IMR-90 (cell line): Measurements from ENCODE around the gene KAT2A. TPM values are rescaled to one million over a fixed set of nuclear protein-coding genes. Genes with fewer than 3 reads are reported as not detected.

Experiments
- ATAC-seq: fragments of 200-7000 bp; cut with Tn5 transposase; 2 replicates; pipeline ENCODE4 v1.9.1; 2020; ENCODE audit warnings: low read depth, mild to moderate bottlenecking, moderate library complexity
- BruUV-seq: library from RNA; stranded (reverse); fragments of 400-500 nt; replicated peaks from 2 replicates; lab custom pipeline; 2021; lab: Mats Ljungman, UMichigan
- CTCF ChIA-PET: fragments of 300-600 bp; formaldehyde crosslinking; extraction: SDS; loops from one replicate; lab custom pipeline; 2021; ENCODE audit warnings: antibody characterized with exemption; lab: Yijun Ruan, JAX
- POLR2A ChIA-PET: fragments of 300-600 bp; sonication (Branson Sonifier 250); formaldehyde crosslinking; loops from one replicate; lab custom pipeline; 2022; ENCODE audit warnings: antibody characterized with exemption; ENCODE audit not compliant: unreplicated experiment; lab: Charles Lee
- DNase-seq: peaks from one replicate; pipeline ENCODE4 v3.0.0; 2013
- H2AFZ ChIP-seq: replicated peaks from 2 replicates; pipeline ENCODE3; 2013; ENCODE audit warnings: low read length, mild to moderate bottlenecking; ENCODE audit not compliant: poor library complexity
- H2AK5ac ChIP-seq: 2 replicates; pipeline ENCODE4 v1.6.1; 2013; ENCODE audit warnings: low read depth, low read length, inconsistent platforms
- H2AK9ac ChIP-seq: replicated peaks from 2 replicates; pipeline ENCODE3; 2013; ENCODE audit warnings: mild to moderate bottlenecking, low read depth, low read length, moderate library complexity; ENCODE audit not compliant: poor library complexity
- H2BK120ac ChIP-seq: 2 replicates; pipeline ENCODE4 v1.6.1; 2013; ENCODE audit warnings: low read depth, low read length, inconsistent platforms
- H2BK15ac ChIP-seq: 3 replicates; pipeline ENCODE4 v1.6.1; 2013; ENCODE audit warnings: low read depth, low read length, inconsistent platforms
- H2BK20ac ChIP-seq: 2 replicates; pipeline ENCODE4 v1.6.1; 2013; ENCODE audit warnings: low read depth, mild to moderate bottlenecking, inconsistent platforms, low read length, moderate library complexity
- H2BK5ac ChIP-seq: 2 replicates; pipeline ENCODE4 v1.6.1; 2013; ENCODE audit warnings: mild to moderate bottlenecking, low read depth, low read length, inconsistent platforms; ENCODE audit not compliant: poor library complexity, severe bottlenecking
- H3K14ac ChIP-seq: replicated peaks from 2 replicates; pipeline ENCODE4 v1.6.1; 2013; ENCODE audit warnings: low read depth, low read length, inconsistent platforms
- H3K18ac ChIP-seq: 2 replicates; pipeline ENCODE4 v1.6.1; 2013; ENCODE audit warnings: low read depth, low read length, control low read depth
- H3K23ac ChIP-seq: 2 replicates; pipeline ENCODE4 v1.6.1; 2013; ENCODE audit warnings: low read depth, low read length, inconsistent platforms
- H3K27ac ChIP-seq: 2 replicates; pipeline ENCODE4 v1.5.1; 2013; ENCODE audit warnings: mild to moderate bottlenecking, control low read depth, low read length; ENCODE audit not compliant: insufficient read depth
- H3K27me3 ChIP-seq: 2 replicates; pipeline ENCODE4 v1.6.1; 2013; ENCODE audit warnings: low read length; ENCODE audit not compliant: control insufficient read depth, insufficient read depth
- H3K36me3 ChIP-seq: 2 replicates; pipeline ENCODE4 v1.6.1; 2013; ENCODE audit warnings: low read length, mixed read lengths; ENCODE audit not compliant: control insufficient read depth, insufficient read depth
- H3K4ac ChIP-seq: 2 replicates; pipeline ENCODE4 v1.6.1; 2013; ENCODE audit warnings: low read depth, low read length, inconsistent platforms
- H3K4me1 ChIP-seq: 2 replicates; pipeline ENCODE4 v1.6.1; 2013; ENCODE audit warnings: low read length, mixed read lengths; ENCODE audit not compliant: control insufficient read depth, insufficient read depth
- H3K4me2 ChIP-seq: 2 replicates; pipeline ENCODE4 v1.6.1; 2013; ENCODE audit warnings: low read depth, mild to moderate bottlenecking, control low read depth, low read length, moderate library complexity
- H3K4me3 ChIP-seq: 2 replicates; pipeline ENCODE4 v1.5.1; 2013; ENCODE audit warnings: low read depth, mild to moderate bottlenecking, control low read depth, low read length, moderate library complexity; ENCODE audit not compliant: insufficient read depth
- H3K56ac ChIP-seq: 2 replicates; pipeline ENCODE4 v1.6.1; 2013; ENCODE audit warnings: low read length, inconsistent platforms; ENCODE audit not compliant: insufficient read depth; ENCODE audit errors: extremely low read depth
- H3K79me1 ChIP-seq, 2 experiments: 2 replicates each; pipeline ENCODE4 v1.6.1; 2013; ENCODE audit warnings: low read length in 2 of 2, inconsistent platforms in 1 of 2, low read depth in 1 of 2
- H3K9ac ChIP-seq: 2 replicates; pipeline ENCODE4 v1.6.1; 2013; ENCODE audit warnings: low read depth, low read length, control low read depth
- H3K9me1 ChIP-seq: 2 replicates; pipeline ENCODE4 v1.6.1; 2013; ENCODE audit warnings: low read length, inconsistent platforms; ENCODE audit not compliant: insufficient read depth
- H3K9me3 ChIP-seq: 2 replicates; pipeline ENCODE4 v1.6.1; 2013; ENCODE audit warnings: low read length; ENCODE audit not compliant: control insufficient read depth, insufficient read depth
- H4K20me1 ChIP-seq: 2 replicates; pipeline ENCODE4 v1.6.1; 2013; ENCODE audit warnings: low read length, inconsistent platforms; ENCODE audit not compliant: insufficient read depth
- H4K5ac ChIP-seq: 2 replicates; pipeline ENCODE4 v1.6.1; 2013; ENCODE audit warnings: mild to moderate bottlenecking, low read depth, low read length, control low read depth
- H4K8ac ChIP-seq, 2 experiments: 2 replicates each; pipeline ENCODE4 v1.6.1; 2013; ENCODE audit warnings: low read depth in 2 of 2, low read length in 2 of 2, control low read depth in 1 of 2, inconsistent platforms in 1 of 2
- H4K91ac ChIP-seq: 2 replicates; pipeline ENCODE4 v1.6.1; 2013; ENCODE audit warnings: low read depth, low read length, inconsistent platforms; ENCODE audit not compliant: insufficient read depth
- BHLHE40 ChIP-seq: fragments of 150-350 bp; IDR thresholded peaks from 2 replicates; pipeline ENCODE4 v1.6.1; 2016; ENCODE audit warnings: mild to moderate bottlenecking, low read depth, low read length
- CHD1 ChIP-seq: IDR thresholded peaks from 2 replicates; pipeline ENCODE4 v1.6.1; 2012; ENCODE audit warnings: low read depth, low read length, improper control_type of control experiment
- CTCF ChIP-seq: conservative IDR thresholded peaks from 2 replicates; pipeline ENCODE4 v1.5.1; 2012; ENCODE audit warnings: mild to moderate bottlenecking, low read depth, low read length, improper control_type of control experiment
- ELK1 ChIP-seq: fragments of 150-350 bp; IDR thresholded peaks from 2 replicates; pipeline ENCODE4 v1.6.1; 2016; ENCODE audit warnings: low read depth, mild to moderate bottlenecking, low read length, moderate library complexity, borderline replicate concordance
- FOS ChIP-seq: fragments of 150-350 bp; IDR thresholded peaks from 2 replicates; pipeline ENCODE4 v1.6.1; 2016; ENCODE audit warnings: low read depth, low read length
- MAFK ChIP-seq: IDR thresholded peaks from 2 replicates; pipeline ENCODE4 v1.6.1; 2012; ENCODE audit warnings: low read depth, low read length, improper control_type of control experiment
- MAZ ChIP-seq: IDR thresholded peaks from 2 replicates; pipeline ENCODE4 v1.6.1; 2012; ENCODE audit warnings: low read depth, mild to moderate bottlenecking, low read length, improper control_type of control experiment, moderate library complexity, borderline replicate concordance
- MXI1 ChIP-seq: IDR thresholded peaks from 2 replicates; pipeline ENCODE4 v1.6.1; 2012; ENCODE audit warnings: low read depth, mild to moderate bottlenecking, low read length, moderate library complexity, borderline replicate concordance
- NFE2L2 ChIP-seq: fragments of 150-350 bp; IDR thresholded peaks from 2 replicates; pipeline ENCODE4 v1.6.1; 2016; ENCODE audit warnings: low read depth, mild to moderate bottlenecking, low read length
- POLR2A ChIP-seq: IDR thresholded peaks from 2 replicates; pipeline ENCODE4 v1.6.1; 2012; ENCODE audit warnings: mild to moderate bottlenecking, low read depth, low read length
- RAD21 ChIP-seq: IDR thresholded peaks from 2 replicates; pipeline ENCODE4 v1.6.1; 2012; ENCODE audit warnings: low read length, improper control_type of control experiment
- RCOR1 ChIP-seq: IDR thresholded peaks from 2 replicates; pipeline ENCODE4 v1.6.1; 2012; ENCODE audit warnings: mild to moderate bottlenecking, low read length, improper control_type of control experiment; ENCODE audit not compliant: insufficient replicate concordance
- RFX5 ChIP-seq: IDR thresholded peaks from 2 replicates; pipeline ENCODE4 v1.8.0; 2012; ENCODE audit warnings: low read depth, mild to moderate bottlenecking, low read length, moderate library complexity
- SMC3 ChIP-seq: fragments of 150-350 bp; IDR thresholded peaks from 2 replicates; pipeline ENCODE4 v1.6.1; 2016; ENCODE audit warnings: low read depth, mild to moderate bottlenecking, antibody characterized with exemption, low read length, moderate library complexity
- USF2 ChIP-seq: fragments of 150-350 bp; IDR thresholded peaks from 2 replicates; pipeline ENCODE4 v1.6.1; 2017; ENCODE audit warnings: mild to moderate bottlenecking, antibody characterized with exemption, low read length, low read depth
- WGBS, 2 experiments: methylation state at CpG; one replicate each; pipeline versions ENCODE4 v1.1.5 to v1.1.7; 2013; ENCODE audit warnings: missing lambda C conversion rate in 2 of 2; ENCODE audit not compliant: insufficient read length in 1 of 2; ENCODE audit errors: extremely low coverage in 2 of 2; 5-methylcytosine and 5-hydroxymethylcytosine counted together
- dilution Hi-C: fragments of 300-500 bp; cut with HindIII; formaldehyde crosslinking; loops from one replicate; pipeline ENCODE4 v1.14.3; 2018; ENCODE audit warnings: low sequenced_read_pairs; ENCODE audit not compliant: unreplicated experiment
- in situ Hi-C: fragments of 300-500 bp; cut with MboI; formaldehyde crosslinking; loops from 3 replicates; pipeline ENCODE4 v1.14.3; 2019; ENCODE audit warnings: low sequenced_read_pairs, inconsistent platforms, mixed read lengths
- intact Hi-C: fragments of 100-400 bp; cut with micrococcal nuclease; formaldehyde crosslinking; loops from 2 replicates; pipeline ENCODE4 v1.10.0; 2022
- polyA plus RNA-seq, 3 experiments: library from polyadenylated mRNA; depleted of rRNA; stranded (reverse); fragments of >200 nt; gene quantifications; 2 replicates each; pipeline ENCODE4 v1.2.3, GENCODE V29; 2012; ENCODE audit warnings: low replicate concordance in 1 of 3
- total RNA-seq: library from RNA; depleted of rRNA; stranded (reverse); fragments of >200 nt; gene quantifications from 2 replicates; pipeline ENCODE4 v1.2.3, GENCODE V29; 2012

Gene KAT2A
- total and polyA plus RNA-seq, 2 of the 4 experiments (the other 2 are of a cell fraction), result 6.3 to 28.2 TPM

- no peak overlapping the region for H2BK120ac ChIP-seq
- no peak overlapping the region for H3K4me2 ChIP-seq
- no peak overlapping the region for H3K9ac ChIP-seq
- no peak for TF ChIP-seq FOS
- no peak for TF ChIP-seq POLR2A
- no peak for TF ChIP-seq MXI1
- no peak for TF ChIP-seq BHLHE40
- no peak for TF ChIP-seq ELK1
- no peak for TF ChIP-seq USF2
- TF ChIP-seq SMC3, result no peak
- TF ChIP-seq CTCF, result no peak
- no peak for TF ChIP-seq MAZ
- no peak for TF ChIP-seq NFE2L2
- TF ChIP-seq RAD21, result no peak
- no peak for TF ChIP-seq RCOR1
- TF ChIP-seq RFX5, result no peak
- no peak for TF ChIP-seq MAFK
- TF ChIP-seq CHD1, result no peak
- H3K56ac ChIP-seq, result no peak overlapping the region
- no peaks in the 10 kb centered on the region for H3K79me1 ChIP-seq
- no peak overlapping the region for H3K27ac ChIP-seq
- no peak overlapping the region for H2BK20ac ChIP-seq
- no peaks in the 10 kb centered on the region for H4K20me1 ChIP-seq
- H2BK5ac ChIP-seq, result no peak overlapping the region
- no peak overlapping the region for H4K91ac ChIP-seq
- H3K14ac ChIP-seq, result no peak overlapping the region
- no peak overlapping the region; the same call in 1 of the 2 replicates for H3K4ac ChIP-seq
- ATAC-seq (no peak), DNase-seq (no peak)
- H3K9me1 ChIP-seq, result 0 out of 2 replicates have a peak, but pooled peaks cover 3% of the 10 kb centered on the region
- H3K4me1 ChIP-seq, result no peaks in the 10 kb centered on the region; the same call in 1 of the 2 replicates
- ChIA-PET POLR2A (no interaction called here), CTCF (no interaction called here)
- H4K5ac ChIP-seq, result no peak overlapping the region
- no peak overlapping the region for H2AK9ac ChIP-seq
- H3K4me3 ChIP-seq, result no peak overlapping the region
- H2AFZ ChIP-seq, result peak overlapping the region; percentile 68
- no peaks in the 10 kb centered on the region for H3K36me3 ChIP-seq
- H2BK15ac ChIP-seq, result no peak overlapping the region
- H2AK5ac ChIP-seq, result no peak overlapping the region
- H4K8ac ChIP-seq, result no peak overlapping the region
- no TSS peak for BruUV-seq
- no peaks in the 10 kb centered on the region for H3K9me3 ChIP-seq
- no peak overlapping the region for H3K23ac ChIP-seq
- H3K18ac ChIP-seq, result no peak overlapping the region
- dilution Hi-C loops, result no loop called here
- in situ Hi-C loops, result no loop called here
- H3K27me3 ChIP-seq, result peaks cover 10% of the 10 kb centered on the region; the same call in 1 of the 2 replicates
- no CpG with 5 or more reads among the region's 22 CpGs for WGBS, 2 experiments
- intact Hi-C loops, result no loop called here
Observed at GRCh38 chr17:42163696-42164407, 42.7 kb upstream of the KAT2A start.
